Activated CD8-positive, alpha-beta T cell treated with anti-CD3 and anti-CD28 coated beads for 36 hours (primary cell): ENCODE measurements around the gene CDK19. TPM values are rescaled to one million over a fixed set of nuclear protein-coding genes. Genes with fewer than 3 reads are reported as not detected.
"Not testable (repeated sequence)": the region's sequence is repeated elsewhere in the genome, so short reads cannot be mapped to it uniquely, and the experiment has no call there.

Source experiments
- ATAC-seq: fragments of 200-7000 bp; cut with Tn5 transposase; one replicate; pipeline ENCODE4 v1.10.0; 2021; ENCODE audit warnings: mild to moderate bottlenecking, moderate library complexity
- CTCF ChIA-PET: fragments of 350-600 bp; sonication (Branson Sonifier 250); formaldehyde crosslinking; loops from one replicate; lab custom pipeline; 2021; ENCODE audit warnings: antibody characterized with exemption; lab: Charles Lee
- POLR2A ChIA-PET: fragments of 350-600 bp; sonication (Branson Sonifier 250); formaldehyde crosslinking; loops from one replicate; lab custom pipeline; 2021; ENCODE audit warnings: antibody characterized with exemption; lab: Charles Lee
- DNase-seq: peaks from one replicate; pipeline ENCODE4 v3.0.0-alpha.2; 2020
- H3K27ac Mint-ChIP-seq: one replicate; pipeline ENCODE4 v1.8.0; 2021; ENCODE audit warnings: mild to moderate bottlenecking, mixed read lengths
- H3K27me3 Mint-ChIP-seq: one replicate; pipeline ENCODE4 v1.8.0; 2021; ENCODE audit warnings: mixed read lengths
- H3K36me3 Mint-ChIP-seq: one replicate; pipeline ENCODE4 v1.8.0; 2021; ENCODE audit warnings: low read depth, mixed read lengths
- H3K4me1 Mint-ChIP-seq: one replicate; pipeline ENCODE4 v1.8.0; 2021; ENCODE audit warnings: low read depth, mixed read lengths
- H3K4me3 Mint-ChIP-seq: one replicate; pipeline ENCODE4 v1.8.0; 2021; ENCODE audit warnings: mild to moderate bottlenecking, moderate library complexity, mixed read lengths
- H3K9me3 Mint-ChIP-seq: one replicate; pipeline ENCODE4 v1.8.0; 2021; ENCODE audit warnings: mixed read lengths
- CTCF ChIP-seq: fragments of 200-600 bp; IDR thresholded peaks from one replicate; pipeline ENCODE4 v1.8.0; 2022; ENCODE audit warnings: antibody characterized with exemption, mild to moderate bottlenecking
- intact Hi-C: fragments of 100-400 bp; cut with micrococcal nuclease; formaldehyde crosslinking; loops from one replicate; pipeline ENCODE4 v1.10.0; 2022
- total RNA-seq, 2 experiments: library from RNA; stranded (reverse); gene quantifications; one replicate each; pipeline ENCODE4 v1.2.3, GENCODE V29; 2021

Gene CDK19
- total RNA-seq, 2 experiments from 2014 or later, result 11.8 to 13.1 TPM

- Mint-ChIP-seq H3K9me3 (peaks cover 5% of the 10 kb centered on the region), H3K27me3 (no peaks in the 10 kb centered on the region), H3K27ac (no peak overlapping the region), H3K4me3 (no peak overlapping the region), H3K4me1 (no peaks in the 10 kb centered on the region), H3K36me3 (no peaks in the 10 kb centered on the region)
- TF ChIP-seq CTCF, result no peak
- DNase-seq, result peak; percentile 54
- ChIA-PET POLR2A (no interaction called here), CTCF (interaction anchor here (1.0 to 1.2 kb wide), 2 partner anchors 10 to 62 kb away, joined by 3 to 4 read pairs; no protein-coding TSS in a partner anchor)
- intact Hi-C loops, result no loop called here
- ATAC-seq, result peak; percentile 65
Observed at GRCh38 chr6:110590821-110591351, 224.4 kb downstream of the CDK19 start.

- ChIA-PET POLR2A (no interaction called here), CTCF (interaction anchor here (1.0 to 1.2 kb wide), 2 partner anchors 9 to 61 kb away, joined by 3 to 4 read pairs; no protein-coding TSS in a partner anchor)
- intact Hi-C loops, result no loop called here
- Mint-ChIP-seq H3K27ac (no peak overlapping the region), H3K27me3 (no peaks in the 10 kb centered on the region), H3K36me3 (no peaks in the 10 kb centered on the region), H3K9me3 (peaks cover 5% of the 10 kb centered on the region), H3K4me3 (no peak overlapping the region), H3K4me1 (no peaks in the 10 kb centered on the region)
- no peak for DNase-seq
- ATAC-seq, result no peak
- no peak for TF ChIP-seq CTCF
Observed at GRCh38 chr6:110589865-110590513, 225.3 kb downstream of the CDK19 start.

- POLR2A ChIA-PET, result interaction anchor here (0.6 kb wide), 1 partner anchor 571 kb away, joined by 3 read pairs; no protein-coding TSS in a partner anchor
- DNase-seq (no peak), ATAC-seq (no peak)
- CTCF ChIA-PET, result interaction anchor here (1.2 kb wide), 1 partner anchor 61 kb away, joined by 3 read pairs; no protein-coding TSS in a partner anchor
- no peak overlapping the region for H3K27ac Mint-ChIP-seq
- H3K4me1 Mint-ChIP-seq, result no peaks in the 10 kb centered on the region
- intact Hi-C loops, result no loop called here
- no peaks in the 10 kb centered on the region for H3K27me3 Mint-ChIP-seq
- no peak overlapping the region for H3K4me3 Mint-ChIP-seq
- no peaks in the 10 kb centered on the region for H3K36me3 Mint-ChIP-seq
- H3K9me3 Mint-ChIP-seq, result no peaks in the 10 kb centered on the region
- TF ChIP-seq CTCF, result no peak
Observed at GRCh38 chr6:110587328-110587727, 227.9 kb downstream of the CDK19 start.

- no peak for ATAC-seq
- H3K4me1 Mint-ChIP-seq, result no peaks in the 10 kb centered on the region
- no peak overlapping the region for H3K4me3 Mint-ChIP-seq
- intact Hi-C loops, result no loop called here
- no peak overlapping the region for H3K27ac Mint-ChIP-seq
- no peak for TF ChIP-seq CTCF
- H3K36me3 Mint-ChIP-seq, result no peaks in the 10 kb centered on the region
- CTCF ChIA-PET, result interaction anchor here (1.5 kb wide), 1 partner anchor 9 kb away, joined by 4 read pairs; no protein-coding TSS in a partner anchor
- no peak for DNase-seq
- peaks cover 7% of the 10 kb centered on the region for H3K9me3 Mint-ChIP-seq
- POLR2A ChIA-PET, result no interaction called here
- H3K27me3 Mint-ChIP-seq, result no peaks in the 10 kb centered on the region
Observed at GRCh38 chr6:110581679-110582078, 233.6 kb downstream of the CDK19 start.

GRCh38 chr6:110577596-110578167 is 237.6 kb downstream of the CDK19 start:
- H3K9me3 Mint-ChIP-seq, ATAC-seq, intact Hi-C loops, DNase-seq, H3K4me1 Mint-ChIP-seq, H3K27ac Mint-ChIP-seq, CTCF ChIA-PET, H3K27me3 Mint-ChIP-seq, H3K36me3 Mint-ChIP-seq, POLR2A ChIA-PET, H3K4me3 Mint-ChIP-seq: not testable (repeated sequence)
